ENCODE results near the gene ROMO1. TPM values are rescaled to one million over a fixed set of nuclear protein-coding genes. Genes with fewer than 3 reads are reported as not detected.
"Not testable (repeated sequence)": the region's sequence is repeated elsewhere in the genome, so short reads cannot be mapped to it uniquely, and the experiment has no call there.

The ROMO1 gene
- total RNA-seq, 1 experiment from 2014 or later: 207 TPM

GRCh38 chr20:35711588-35712209 lies 12.5 kb downstream of the ROMO1 start:
- Histone ChIP-seq H3K14ac (ENCODE audit: insufficient read depth, low read length) (no peak overlapping the region), H3K79me1 (ENCODE audit: insufficient read depth, low read depth, low read length, poor library complexity, severe bottlenecking) (peaks cover 2% of the 10 kb centered on the region), H2BK15ac (ENCODE audit: low read depth, low read length) (no peak overlapping the region), H2BK5ac (ENCODE audit: insufficient read length, low read length) (no peak overlapping the region), H2BK20ac (ENCODE audit: low read depth, low read length, poor library complexity, severe bottlenecking) (no peak overlapping the region), H3K4me2 (ENCODE audit: insufficient read depth, insufficient read length, low read length) (no peak overlapping the region), H3K23ac (ENCODE audit: insufficient read length, low read depth, low read length) (no peak overlapping the region), H2BK120ac (ENCODE audit: low read depth, low read length, poor library complexity, severe bottlenecking) (no peak overlapping the region), H3T11ph (ENCODE audit: low read length) (no peak overlapping the region), H3K27me3 (ENCODE audit: insufficient read depth, low read length) (no peaks in the 10 kb centered on the region), H3K18ac (ENCODE audit: insufficient read length, low read depth, low read length) (no peak overlapping the region), H3K9ac (ENCODE audit: extremely low read depth, insufficient read length, low read length) (no peak overlapping the region), H4K8ac (replicated peaks; ENCODE audit: insufficient read length, low read depth, low read length) (no peak overlapping the region), H3K4ac (ENCODE audit: low read depth, low read length) (no peak overlapping the region), H2BK12ac (ENCODE audit: insufficient read length, low read depth, low read length) (no peak overlapping the region), H3K79me2 (ENCODE audit: insufficient read depth, low read length) (no peaks in the 10 kb centered on the region), H3K9me3 (ENCODE audit: control insufficient read depth, low read depth, low read length) (no peaks in the 10 kb centered on the region), H3K27ac (ENCODE audit: insufficient read length, low read depth, low read length) (no peak overlapping the region), H3K4me1 (ENCODE audit: insufficient read depth, low read length) (no peaks in the 10 kb centered on the region), H3K56ac (ENCODE audit: insufficient read length, low read depth, low read length) (no peak overlapping the region), H2AK5ac (ENCODE audit: insufficient read length, low read length) (no peak overlapping the region), H4K5ac (ENCODE audit: insufficient read length, low read depth, low read length) (no peak overlapping the region), H2AFZ (ENCODE audit: low read length) (no peak overlapping the region), H3K23me2 (ENCODE audit: insufficient read length, low read depth, low read length, poor library complexity, severe bottlenecking) (no peaks in the 10 kb centered on the region), H4K91ac (ENCODE audit: insufficient read length, low read depth, low read length) (no peak overlapping the region), H4K20me1 (ENCODE audit: control insufficient read depth, insufficient read depth, insufficient read length) (no peaks in the 10 kb centered on the region)
- Mint-ChIP-seq H3K9me3 (no peaks in the 10 kb centered on the region), H3K27ac (peak overlapping the region in 1 of 3 experiments; percentile 87; a peak in 3 of 7 replicates), H3K4me1 (peaks cover 3 to 7% of the 10 kb centered on the region in 2 experiments), H3K4me3 (no peak overlapping the region), H3K36me3 (ENCODE audit: insufficient read depth in 1 of 3, low read depth in 3 of 3) (peaks cover 49 to 91% (median 89%) of the 10 kb centered on the region in 3 experiments), H3K27me3 (ENCODE audit: low read depth) (no peaks in the 10 kb centered on the region)
- DNase-seq: no peak
- no CpG with 5 or more reads among the region's 6 CpGs for WGBS (ENCODE audit: extremely low coverage, insufficient read length, low lambda C conversion rate)
- TF ChIP-seq, protein P1, sequence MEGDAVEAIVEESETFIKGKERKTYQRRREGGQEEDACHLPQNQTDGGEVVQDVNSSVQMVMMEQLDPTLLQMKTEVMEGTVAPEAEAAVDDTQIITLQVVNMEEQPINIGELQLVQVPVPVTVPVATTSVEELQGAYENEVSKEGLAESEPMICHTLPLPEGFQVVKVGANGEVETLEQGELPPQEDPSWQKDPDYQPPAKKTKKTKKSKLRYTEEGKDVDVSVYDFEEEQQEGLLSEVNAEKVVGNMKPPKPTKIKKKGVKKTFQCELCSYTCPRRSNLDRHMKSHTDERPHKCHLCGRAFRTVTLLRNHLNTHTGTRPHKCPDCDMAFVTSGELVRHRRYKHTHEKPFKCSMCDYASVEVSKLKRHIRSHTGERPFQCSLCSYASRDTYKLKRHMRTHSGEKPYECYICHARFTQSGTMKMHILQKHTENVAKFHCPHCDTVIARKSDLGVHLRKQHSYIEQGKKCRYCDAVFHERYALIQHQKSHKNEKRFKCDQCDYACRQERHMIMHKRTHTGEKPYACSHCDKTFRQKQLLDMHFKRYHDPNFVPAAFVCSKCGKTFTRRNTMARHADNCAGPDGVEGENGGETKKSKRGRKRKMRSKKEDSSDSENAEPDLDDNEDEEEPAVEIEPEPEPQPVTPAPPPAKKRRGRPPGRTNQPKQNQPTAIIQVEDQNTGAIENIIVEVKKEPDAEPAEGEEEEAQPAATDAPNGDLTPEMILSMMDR (conservative IDR thresholded peaks at IDR 0.05): no peak

GRCh38 chr20:35713120-35713519 lies 13.9 kb downstream of the ROMO1 start:
- H3K4me1 ChIP-seq (ENCODE audit: insufficient read depth, low read length); H2AK5ac ChIP-seq (ENCODE audit: insufficient read length, low read length); H4K20me1 ChIP-seq (ENCODE audit: control insufficient read depth, insufficient read depth, insufficient read length); H2BK12ac ChIP-seq (ENCODE audit: insufficient read length, low read depth, low read length); H3K14ac ChIP-seq (ENCODE audit: insufficient read depth, low read length); H2BK20ac ChIP-seq (ENCODE audit: low read depth, low read length, poor library complexity, severe bottlenecking); H3K79me2 ChIP-seq (ENCODE audit: insufficient read depth, low read length); H2BK15ac ChIP-seq (ENCODE audit: low read depth, low read length); DNase-seq; H3K4me2 ChIP-seq (ENCODE audit: insufficient read depth, insufficient read length, low read length); H2BK5ac ChIP-seq (ENCODE audit: insufficient read length, low read length); H3K27me3 ChIP-seq (ENCODE audit: insufficient read depth, low read length); H3K27me3 Mint-ChIP-seq (ENCODE audit: low read depth); H3K56ac ChIP-seq (ENCODE audit: insufficient read length, low read depth, low read length); H3K4me1 Mint-ChIP-seq; H3K4me3 Mint-ChIP-seq; H3K9me3 ChIP-seq (ENCODE audit: control insufficient read depth, low read depth, low read length); H3K79me1 ChIP-seq (ENCODE audit: insufficient read depth, low read depth, low read length, poor library complexity, severe bottlenecking); H3K18ac ChIP-seq (ENCODE audit: insufficient read length, low read depth, low read length); H3K9ac ChIP-seq (ENCODE audit: extremely low read depth, insufficient read length, low read length); H3K4ac ChIP-seq (ENCODE audit: low read depth, low read length); H3K27ac ChIP-seq (ENCODE audit: insufficient read length, low read depth, low read length); H2BK120ac ChIP-seq (ENCODE audit: low read depth, low read length, poor library complexity, severe bottlenecking); H4K5ac ChIP-seq (ENCODE audit: insufficient read length, low read depth, low read length); H3T11ph ChIP-seq (ENCODE audit: low read length); H4K91ac ChIP-seq (ENCODE audit: insufficient read length, low read depth, low read length); H2AFZ ChIP-seq (ENCODE audit: low read length); H3K9me3 Mint-ChIP-seq; H4K8ac ChIP-seq (replicated peaks; ENCODE audit: insufficient read length, low read depth, low read length); H3K23me2 ChIP-seq (ENCODE audit: insufficient read length, low read depth, low read length, poor library complexity, severe bottlenecking); H3K23ac ChIP-seq (ENCODE audit: insufficient read length, low read depth, low read length): not testable (repeated sequence)
- Mint-ChIP-seq H3K36me3 (ENCODE audit: insufficient read depth in 1 of 3, low read depth in 3 of 3) (peaks cover 53 to 92% (median 90%) of the 10 kb centered on the region in 3 experiments), H3K27ac (peak overlapping the region; percentile 48 to 83 (median 72); a peak in 4 of 7 replicates)
- no CpG with 5 or more reads among the region's 9 CpGs for WGBS (ENCODE audit: extremely low coverage, insufficient read length, low lambda C conversion rate)

Data from H9 (cell line).